SK-N-SH (cell line): Measurements from ENCODE around the gene MRNIP. TPM values are rescaled to one million over a fixed set of nuclear protein-coding genes. Genes with fewer than 3 reads are reported as not detected.

Experiments
- CTCF ChIA-PET: fragments of 300-600, 350-600 bp; formaldehyde crosslinking; extraction: SDS; loops from one replicate; lab custom pipeline; 2021; lab: Yijun Ruan, JAX
- POLR2A ChIA-PET: fragments of 350-600 bp; sonication (Branson Sonifier 250); formaldehyde crosslinking; extraction: SDS; loops from one replicate; lab custom pipeline; 2020; ENCODE audit warnings: antibody characterized with exemption, inconsistent platforms; lab: Yijun Ruan, JAX
- DNase-seq: peaks from one replicate; pipeline ENCODE4 v3.0.0; 2012
- H2AFZ ChIP-seq: fragments of 200-600 bp; sonication (generic); 2 replicates; pipeline ENCODE4 v1.8.1; 2016; ENCODE audit warnings: antibody characterized with exemption, mild to moderate bottlenecking, low read depth
- H3F3A ChIP-seq: fragments of 200-600 bp; sonication (generic); replicated peaks from 2 replicates; pipeline ENCODE3; 2016; ENCODE audit warnings: antibody characterized with exemption, mild to moderate bottlenecking; ENCODE audit not compliant: insufficient read depth
- H3K27ac ChIP-seq, 2 experiments: fragments of 200-500 bp in 1 of 2; fragments of 200-600 bp in 1 of 2; sonication (Bioruptor generic) in 1 of 2; sonication (generic), shearing (Covaris generic) in 1 of 2; 2 replicates each; pipeline versions ENCODE4 v1.5.1 to v1.6.1; 2014 to 2016; ENCODE audit warnings: low read depth in 2 of 2, inconsistent platforms in 1 of 2, low read length in 1 of 2, mild to moderate bottlenecking in 1 of 2, mixed read lengths in 1 of 2
- H3K27me3 ChIP-seq: fragments of 200-600 bp; sonication (generic), shearing (Covaris generic); 2 replicates; pipeline ENCODE4 v1.6.1; 2016; ENCODE audit warnings: mixed run types; ENCODE audit not compliant: insufficient read depth
- H3K36me3 ChIP-seq, 2 experiments: fragments of 200-500 bp in 1 of 2; fragments of 200-600 bp in 1 of 2; sonication (Bioruptor generic) in 1 of 2; sonication (generic) in 1 of 2; replicated peaks in 1 of 2; 2 replicates each; pipeline versions ENCODE3 to v1.5.1; 2014 to 2016; ENCODE audit warnings: low read length in 1 of 2, mild to moderate bottlenecking in 1 of 2; ENCODE audit not compliant: insufficient read depth in 2 of 2, control insufficient read depth in 1 of 2
- H3K4me1 ChIP-seq, 2 experiments: fragments of 200-500 bp in 1 of 2; fragments of 200-600 bp in 1 of 2; sonication (Bioruptor generic) in 1 of 2; sonication (generic), shearing (Covaris generic) in 1 of 2; 2 replicates each; pipeline versions ENCODE4 v1.5.1 to v1.6.1; 2014 to 2016; ENCODE audit warnings: low read depth in 1 of 2, low read length in 1 of 2, mixed run types in 1 of 2; ENCODE audit not compliant: insufficient read depth in 2 of 2, control insufficient read depth in 1 of 2
- H3K4me2 ChIP-seq: fragments of 200-600 bp; sonication (generic), shearing (Covaris generic); 2 replicates; pipeline ENCODE4 v1.6.1; 2017; ENCODE audit warnings: mixed run types
- H3K4me3 ChIP-seq, 2 experiments: fragments of 200-500 bp in 1 of 2; fragments of 200-600 bp in 1 of 2; sonication (Bioruptor generic) in 1 of 2; sonication (generic), shearing (Covaris generic) in 1 of 2; 2 replicates each; pipeline versions ENCODE4 v1.5.1 to v1.8.1; 2014 to 2016; ENCODE audit warnings: low read depth in 2 of 2, inconsistent platforms in 1 of 2, low read length in 1 of 2, mild to moderate bottlenecking in 1 of 2, mixed read lengths in 1 of 2, moderate library complexity in 1 of 2
- H3K79me2 ChIP-seq: fragments of 200-600 bp; sonication (generic); 2 replicates; pipeline ENCODE4 v1.8.1; 2017; ENCODE audit warnings: mild to moderate bottlenecking; ENCODE audit not compliant: insufficient read depth
- H3K9ac ChIP-seq: fragments of 200-600 bp; sonication (generic); 2 replicates; pipeline ENCODE4 v1.6.1; 2017; ENCODE audit warnings: mixed run types
- H3K9me2 ChIP-seq: fragments of 200-600 bp; sonication (generic); 2 replicates; pipeline ENCODE4 v1.6.1; 2017; ENCODE audit warnings: mixed run types
- H3K9me3 ChIP-seq: fragments of 200-600 bp; sonication (generic); 2 replicates; pipeline ENCODE4 v1.6.1; 2017; ENCODE audit warnings: mixed run types, mild to moderate bottlenecking, moderate library complexity
- H4K20me1 ChIP-seq: fragments of 200-600 bp; sonication (generic); 2 replicates; pipeline ENCODE4 v1.6.1; 2017; ENCODE audit warnings: mild to moderate bottlenecking, mixed run types; ENCODE audit not compliant: insufficient read depth
- CHD2 ChIP-seq: fragments of 150-350 bp; IDR thresholded peaks from 2 replicates; pipeline ENCODE4 v1.6.1; 2018; ENCODE audit warnings: low read length; ENCODE audit not compliant: partially characterized antibody
- EP300 ChIP-seq, 2 experiments: IDR thresholded peaks; 2 replicates each; pipeline versions ENCODE4 v1.4.0 to v1.6.1; 2012; ENCODE audit warnings: borderline replicate concordance in 1 of 2, low read depth in 1 of 2, low read length in 1 of 2
- FOXJ3 ChIP-seq: sonication (generic); formaldehyde crosslinking; IDR thresholded peaks from 2 replicates; pipeline ENCODE4 v1.5.1; 2020; ENCODE audit warnings: mild to moderate bottlenecking, missing genetic modification reagents
- FOXM1 ChIP-seq: IDR thresholded peaks from 2 replicates; pipeline ENCODE4 v1.4.0; 2012; ENCODE audit warnings: low read depth, mild to moderate bottlenecking
- GATA2 ChIP-seq: sonication (generic); formaldehyde crosslinking; IDR thresholded peaks from 2 replicates; pipeline ENCODE4 v1.5.0; 2020; ENCODE audit warnings: mild to moderate bottlenecking, missing genetic modification reagents
- MEF2A ChIP-seq: IDR thresholded peaks from 2 replicates; pipeline ENCODE4 v1.4.0; 2012; ENCODE audit warnings: low read depth, borderline replicate concordance
- MXI1 ChIP-seq: IDR thresholded peaks from 2 replicates; pipeline ENCODE4 v1.6.1; 2012; ENCODE audit warnings: mild to moderate bottlenecking, low read depth, low read length, improper control_type of control experiment
- RAD21 ChIP-seq: IDR thresholded peaks from 2 replicates; pipeline ENCODE4 v1.6.1; 2012; ENCODE audit warnings: mild to moderate bottlenecking, low read length
- RFX5 ChIP-seq: IDR thresholded peaks from 2 replicates; pipeline ENCODE4 v1.6.1; 2012; ENCODE audit warnings: mild to moderate bottlenecking, improper control_type of control experiment, low read length
- SIN3A ChIP-seq: IDR thresholded peaks from 2 replicates; pipeline ENCODE4 v1.6.1; 2012; ENCODE audit warnings: low read depth, mild to moderate bottlenecking, low read length, moderate library complexity, borderline replicate concordance
- SMC3 ChIP-seq: IDR thresholded peaks from 2 replicates; pipeline ENCODE4 v1.6.1; 2012; ENCODE audit warnings: low read depth, low read length, improper control_type of control experiment
- TAF1 ChIP-seq: IDR thresholded peaks from 2 replicates; pipeline ENCODE4 v1.6.1; 2012; ENCODE audit warnings: low read depth, mild to moderate bottlenecking, low read length, moderate library complexity, borderline replicate concordance
- YY1 ChIP-seq: IDR thresholded peaks from 2 replicates; pipeline ENCODE4 v1.4.0; 2012; ENCODE audit warnings: low read depth, mild to moderate bottlenecking
- WGBS: methylation state at CpG from one replicate; pipeline ENCODE4 v1.1.6; 2017; ENCODE audit warnings: low lambda C conversion rate; 5-methylcytosine and 5-hydroxymethylcytosine counted together
- polyA plus RNA-seq, 3 experiments: library from polyadenylated mRNA; depleted of rRNA; stranded (reverse); fragments of >200 nt; gene quantifications; 2 replicates each; pipeline ENCODE4 v1.2.3, GENCODE V29; 2012
- TF ChIP-seq, protein P1 (sequence below): IDR thresholded peaks from 2 replicates; pipeline ENCODE4 v1.4.0; 2012; ENCODE audit warnings: low read depth
- TF ChIP-seq, protein P2 (sequence below): IDR thresholded peaks from 2 replicates; pipeline ENCODE4; 2012

Gene MRNIP
- polyA plus RNA-seq, 1 of the 3 experiments (the other 2 are of a cell fraction), result 32.8 TPM

DNA sequence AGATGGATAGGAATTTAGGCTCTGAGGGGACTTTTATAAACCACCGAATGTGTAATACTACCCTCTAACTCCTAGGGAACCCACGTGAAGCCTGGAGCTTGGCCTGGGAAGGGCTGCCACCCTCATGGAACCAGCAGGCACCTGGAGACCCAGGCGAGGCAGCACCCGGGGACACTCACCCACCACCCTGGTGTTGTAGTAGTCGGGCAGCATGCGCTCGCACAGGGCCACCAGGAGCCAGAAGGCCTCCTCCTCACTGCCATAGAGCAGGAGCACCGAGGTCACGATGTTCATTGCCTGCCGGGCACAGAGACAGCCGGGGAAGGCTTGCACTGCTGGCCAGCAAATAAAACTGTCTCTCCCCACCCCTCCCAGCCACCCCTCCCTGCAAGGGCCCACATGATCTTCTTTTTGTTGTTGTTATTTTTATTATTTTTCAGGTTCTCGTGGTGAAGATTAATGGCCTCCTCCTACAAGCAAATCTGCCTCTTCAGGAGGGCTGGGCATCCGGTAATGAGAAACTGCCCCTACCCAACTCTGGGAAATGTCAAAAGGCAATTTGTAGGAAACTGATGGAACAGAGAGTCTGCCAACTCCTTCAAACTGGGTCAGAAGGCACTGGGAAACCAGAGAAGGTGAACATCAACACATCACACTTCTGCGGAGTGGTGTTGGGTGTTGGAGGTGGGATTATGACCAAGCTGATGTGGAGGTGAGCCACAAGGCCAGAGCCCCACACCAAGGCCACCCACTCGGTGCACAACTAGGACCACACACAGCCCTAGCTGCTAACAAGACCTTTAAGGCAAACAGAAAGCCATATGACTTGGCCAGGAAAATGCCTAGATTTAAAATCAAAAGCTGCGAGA is 17.4 kb upstream of the MRNIP start:
- no peaks in the 10 kb centered on the region for H3K9me2 ChIP-seq
- H3K36me3 ChIP-seq, result peaks cover 19 to 65% of the 10 kb centered on the region in 2 experiments
- H2AFZ ChIP-seq, result no peak overlapping the region
- no peak for DNase-seq
- 95% methylated on average over 14 of the region's 16 CpGs for WGBS
- H3K9me3 ChIP-seq, result no peaks in the 10 kb centered on the region
- H3K79me2 ChIP-seq, result no peaks in the 10 kb centered on the region
- ChIA-PET CTCF (interaction anchor here (0.7 to 2.0 kb wide), 2 partner anchors 12 to 47 kb away, joined by 3 to 5 read pairs; no protein-coding TSS in a partner anchor), POLR2A (no interaction called here)
- H3K4me1 ChIP-seq, result no peaks in the 10 kb centered on the region
- H3K4me2 ChIP-seq, result no peak overlapping the region
- H3F3A ChIP-seq, result no peaks in the 10 kb centered on the region
- H3K27me3 ChIP-seq, result no peaks in the 10 kb centered on the region
- no peak for TF ChIP-seq YY1
- TF ChIP-seq SMC3, result no peak
- TF ChIP-seq CHD2, result no peak
- no peak for TF ChIP-seq RFX5
- TF ChIP-seq SIN3A, result no peak
- no peak for TF ChIP-seq FOXJ3 (CRISPR knock-in tag)
- TF ChIP-seq MEF2A, result no peak
- TF ChIP-seq RAD21, result no peak
- no peak for TF ChIP-seq EP300 (IDR thresholded peaks at IDR 0.05; ENCODE audit: borderline replicate concordance in 1 of 2, low read depth in 1 of 2, low read length in 1 of 2)
- no peak for TF ChIP-seq MXI1
- TF ChIP-seq, protein P1, sequence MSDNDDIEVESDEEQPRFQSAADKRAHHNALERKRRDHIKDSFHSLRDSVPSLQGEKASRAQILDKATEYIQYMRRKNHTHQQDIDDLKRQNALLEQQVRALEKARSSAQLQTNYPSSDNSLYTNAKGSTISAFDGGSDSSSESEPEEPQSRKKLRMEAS, result no peak
- no peak for TF ChIP-seq TAF1
- TF ChIP-seq FOXM1, result no peak
- no peaks in the 10 kb centered on the region for H4K20me1 ChIP-seq
- H3K9ac ChIP-seq, result no peak overlapping the region
- no peak overlapping the region for H3K27ac ChIP-seq
- no peak overlapping the region for H3K4me3 ChIP-seq

DNA sequence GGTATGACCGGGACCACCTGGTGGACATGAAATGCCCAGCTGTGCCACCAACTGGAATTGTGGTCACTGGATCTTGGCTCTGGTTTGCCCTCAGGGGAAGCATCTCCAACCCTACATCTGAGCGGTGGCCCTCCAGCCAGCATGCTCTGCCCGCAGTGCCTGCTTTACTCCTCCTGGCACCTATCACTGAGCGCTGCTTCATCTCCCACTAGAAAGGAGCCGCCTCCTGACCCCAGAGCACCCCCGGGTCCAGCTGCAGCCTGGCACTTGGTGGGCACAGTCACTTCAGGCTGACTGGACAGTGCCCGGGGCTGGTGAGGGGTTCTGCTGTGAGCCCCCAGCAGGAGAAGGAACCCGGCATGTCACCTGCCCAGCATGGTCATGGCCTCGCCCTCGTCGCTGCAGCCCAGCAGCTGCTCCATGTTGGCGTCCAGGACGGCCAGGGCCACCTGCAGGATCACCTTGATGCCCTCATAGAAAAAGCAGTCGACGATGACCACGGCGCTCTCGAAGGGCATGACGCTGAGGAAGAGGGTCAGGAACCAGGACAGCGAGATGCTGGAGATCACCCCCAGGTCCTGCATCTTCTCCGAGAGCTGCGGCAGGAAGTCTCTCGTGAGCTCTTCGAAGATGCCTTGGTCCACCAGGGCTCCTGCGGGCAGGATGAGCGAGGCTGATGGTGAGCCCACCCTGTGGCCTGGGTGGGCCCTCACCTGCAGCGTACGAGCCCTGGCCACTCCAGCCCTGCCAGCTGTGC is 16.1 kb upstream of the MRNIP start:
- Histone ChIP-seq H3K9ac (no peak overlapping the region), H3K9me2 (no peaks in the 10 kb centered on the region), H3K79me2 (no peaks in the 10 kb centered on the region), H3K4me2 (no peak overlapping the region), H3K9me3 (no peaks in the 10 kb centered on the region), H3K27ac (no peak overlapping the region; a peak in 1 of 4 replicates), H3K4me3 (no peak overlapping the region), H3K27me3 (no peaks in the 10 kb centered on the region), H4K20me1 (no peaks in the 10 kb centered on the region), H3K36me3 (peaks cover 19 to 75% of the 10 kb centered on the region in 2 experiments), H3K4me1 (no peaks in the 10 kb centered on the region), H3F3A (no peaks in the 10 kb centered on the region), H2AFZ (no peak overlapping the region)
- DNase-seq, result no peak
- POLR2A ChIA-PET, result no interaction called here
- WGBS, result 98% methylated on average over 24 of the region's 28 CpGs
- TF ChIP-seq, protein P1, result no peak
- TF ChIP-seq FOXM1 (no peak), SMC3 (no peak), GATA2 (CRISPR knock-in tag) (no peak)
- TF ChIP-seq, protein P2, sequence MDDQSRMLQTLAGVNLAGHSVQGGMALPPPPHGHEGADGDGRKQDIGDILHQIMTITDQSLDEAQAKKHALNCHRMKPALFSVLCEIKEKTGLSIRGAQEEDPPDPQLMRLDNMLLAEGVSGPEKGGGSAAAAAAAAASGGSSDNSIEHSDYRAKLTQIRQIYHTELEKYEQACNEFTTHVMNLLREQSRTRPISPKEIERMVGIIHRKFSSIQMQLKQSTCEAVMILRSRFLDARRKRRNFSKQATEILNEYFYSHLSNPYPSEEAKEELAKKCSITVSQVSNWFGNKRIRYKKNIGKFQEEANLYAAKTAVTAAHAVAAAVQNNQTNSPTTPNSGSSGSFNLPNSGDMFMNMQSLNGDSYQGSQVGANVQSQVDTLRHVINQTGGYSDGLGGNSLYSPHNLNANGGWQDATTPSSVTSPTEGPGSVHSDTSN, result no peak
- CTCF ChIA-PET, result interaction anchor here (2.0 kb wide), 1 partner anchor 10 kb away, joined by 5 read pairs; no protein-coding TSS in a partner anchor
